Spleen (tissue), 7 donors: ENCODE measurements around the gene HPSE2.

Experiments used
- CTCF ChIP-seq, 11 experiments: fragments of 200-600 bp in 7 of 11; fragments of 450-650 bp in 4 of 11; sonication (generic) in 4 of 11; IDR thresholded peaks in 8 of 11; conservative IDR thresholded peaks in 3 of 11; 1 replicate in 7 of 11; 2 replicates in 4 of 11; pipeline versions ENCODE4 v1.4.0 to v1.8.0; 2016 to 2021; ENCODE audit warnings: antibody characterized with exemption in 11 of 11, inconsistent platforms in 4 of 11, mild to moderate bottlenecking in 1 of 11
- POLR2A ChIP-seq, 3 donors: fragments of 450-650 bp; IDR thresholded peaks; one replicate each; pipeline ENCODE4 v1.5.1; 2017; ENCODE audit warnings: antibody characterized with exemption in 3 of 3, mild to moderate bottlenecking in 1 of 3
- POLR2AphosphoS5 ChIP-seq, 3 donors: sonication (generic); formaldehyde crosslinking; IDR thresholded peaks; one replicate each; pipeline ENCODE4 v1.5.1; 2017; ENCODE audit warnings: antibody characterized with exemption in 3 of 3
- donor health status: DM: no; HTN: no; CAD: no; lungs with moderate emphysema.
- donor health status: DM: no; HTN: no; CAD: no.
- donor health status: DM: no; HTN: no; CAD: no.

- no peak for TF ChIP-seq CTCF (IDR thresholded peaks at IDR 0.05 in 8 of 11, conservative IDR thresholded peaks at IDR 0.05 in 3 of 11)
- no peak for TF ChIP-seq POLR2A (IDR thresholded peaks at IDR 0.05)
- TF ChIP-seq POLR2AphosphoS5 (IDR thresholded peaks at IDR 0.05), result no peak
Observed at GRCh38 chr10:98509745-98510144, 725.9 kb downstream of the HPSE2 start.
